Tibial artery (tissue), 4 donors: ENCODE results near the gene NMU.
"Not testable (repeated sequence)": the region's sequence is repeated elsewhere in the genome, so short reads cannot be mapped to it uniquely, and the experiment has no call there.

Experiments used
- DNase-seq, 2 donors: peaks; one replicate each; pipeline ENCODE4 v3.0.0-alpha.2; 2019
- H3K27ac ChIP-seq, 2 donors: fragments of 200-600 bp; sonication (generic) in 1 of 2; 1 replicate in 1 of 2; 2 replicates in 1 of 2; pipeline ENCODE4 v1.5.1; 2018 to 2019; ENCODE audit warnings: mild to moderate bottlenecking in 1 of 2
- H3K27me3 ChIP-seq, 2 donors: fragments of 200-600 bp; sonication (generic) in 1 of 2; one replicate each; pipeline versions ENCODE4 v1.5.1 to v1.6.0; 2016 to 2019
- H3K36me3 ChIP-seq, 3 donors: fragments of 200-600 bp; sonication (generic) in 2 of 3; one replicate each; pipeline ENCODE4 v1.5.1; 2016 to 2019; ENCODE audit warnings: mild to moderate bottlenecking in 2 of 3
- H3K4me1 ChIP-seq, 4 donors: fragments of 200-600 bp; sonication (generic) in 2 of 4; 1 replicate in 3 of 4; 2 replicates in 1 of 4; pipeline ENCODE4 v1.5.1; 2016 to 2019
- H3K4me3 ChIP-seq, 2 donors: fragments of 200-600 bp; sonication (generic) in 1 of 2; 1 replicate in 1 of 2; 2 replicates in 1 of 2; pipeline ENCODE4 v1.5.1; 2018 to 2019; ENCODE audit warnings: mild to moderate bottlenecking in 2 of 2
- H3K9me3 ChIP-seq, 3 donors: fragments of 200-600 bp; sonication (generic) in 1 of 3; one replicate each; pipeline ENCODE4 v1.5.1; 2016 to 2019
- intact Hi-C: fragments of 100-400 bp; cut with DNase I; formaldehyde crosslinking; loops from one replicate; pipeline ENCODE4 v1.15.0; 2023; ENCODE audit warnings: low total_unique reads
- TF ChIP-seq, protein P1 (sequence below), 2 experiments: fragments of 200-600 bp in 1 of 2; fragments of 450-650 bp in 1 of 2; IDR thresholded peaks; one replicate each; pipeline ENCODE4 v1.5.1; 2017 to 2019; ENCODE audit warnings: antibody characterized with exemption in 2 of 2, mild to moderate bottlenecking in 1 of 2, moderate library complexity in 1 of 2

NMU gene

GRCh38 chr4:55554453-55555030 lies 81.6 kb downstream of the NMU start:
- no peaks in the 10 kb centered on the region for H3K9me3 ChIP-seq
- H3K4me1 ChIP-seq, result no peaks in the 10 kb centered on the region
- H3K27ac ChIP-seq, result no peak overlapping the region
- DNase-seq, result no peak
- no peaks in the 10 kb centered on the region for H3K36me3 ChIP-seq
- H3K27me3 ChIP-seq, result no peaks in the 10 kb centered on the region
- intact Hi-C loops, result no loop called here
- H3K4me3 ChIP-seq, result no peak overlapping the region
- TF ChIP-seq, protein P1, sequence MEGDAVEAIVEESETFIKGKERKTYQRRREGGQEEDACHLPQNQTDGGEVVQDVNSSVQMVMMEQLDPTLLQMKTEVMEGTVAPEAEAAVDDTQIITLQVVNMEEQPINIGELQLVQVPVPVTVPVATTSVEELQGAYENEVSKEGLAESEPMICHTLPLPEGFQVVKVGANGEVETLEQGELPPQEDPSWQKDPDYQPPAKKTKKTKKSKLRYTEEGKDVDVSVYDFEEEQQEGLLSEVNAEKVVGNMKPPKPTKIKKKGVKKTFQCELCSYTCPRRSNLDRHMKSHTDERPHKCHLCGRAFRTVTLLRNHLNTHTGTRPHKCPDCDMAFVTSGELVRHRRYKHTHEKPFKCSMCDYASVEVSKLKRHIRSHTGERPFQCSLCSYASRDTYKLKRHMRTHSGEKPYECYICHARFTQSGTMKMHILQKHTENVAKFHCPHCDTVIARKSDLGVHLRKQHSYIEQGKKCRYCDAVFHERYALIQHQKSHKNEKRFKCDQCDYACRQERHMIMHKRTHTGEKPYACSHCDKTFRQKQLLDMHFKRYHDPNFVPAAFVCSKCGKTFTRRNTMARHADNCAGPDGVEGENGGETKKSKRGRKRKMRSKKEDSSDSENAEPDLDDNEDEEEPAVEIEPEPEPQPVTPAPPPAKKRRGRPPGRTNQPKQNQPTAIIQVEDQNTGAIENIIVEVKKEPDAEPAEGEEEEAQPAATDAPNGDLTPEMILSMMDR (IDR thresholded peaks at IDR 0.05), result peak; percentile 38 to 41

- no peaks in the 10 kb centered on the region for H3K36me3 ChIP-seq
- H3K9me3 ChIP-seq, result no peaks in the 10 kb centered on the region
- peak in 1 of 2 donors; percentile 25 for DNase-seq
- TF ChIP-seq, protein P1 (IDR thresholded peaks at IDR 0.05), result no peak
- H3K4me1 ChIP-seq, result no peaks in the 10 kb centered on the region
- H3K27me3 ChIP-seq, result no peaks in the 10 kb centered on the region
- intact Hi-C loops, result no loop called here
- peak overlapping the region; percentile 24 to 41 for H3K4me3 ChIP-seq
- H3K27ac ChIP-seq, result peak overlapping the region in 1 of 2 donors; percentile 21
Measured at GRCh38 chr4:55553441-55554201, 82.5 kb downstream of the NMU start.

DNA sequence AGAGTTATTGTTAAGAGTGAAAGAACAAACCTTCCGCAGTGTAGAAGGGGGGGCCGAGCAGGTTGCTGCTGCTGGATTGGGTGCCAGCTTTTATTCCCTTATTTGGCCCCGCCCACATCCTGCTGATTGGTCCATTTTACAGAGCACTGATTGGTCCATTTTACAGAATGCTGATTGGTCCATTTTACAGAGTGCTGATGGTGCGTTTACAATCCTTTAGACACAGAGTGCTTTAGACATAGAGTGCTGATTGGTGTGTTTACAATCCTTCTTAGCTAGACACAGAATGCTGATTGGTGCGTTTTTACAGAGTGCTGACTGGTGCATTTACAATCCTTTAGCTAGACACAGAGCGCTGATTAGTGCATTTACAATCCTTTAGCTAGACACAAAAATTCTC lies 84.1 kb downstream of the NMU start:
- H3K4me3 ChIP-seq, H3K36me3 ChIP-seq: not testable (repeated sequence)

GRCh38 chr4:55549888-55550287 lies 86.2 kb downstream of the NMU start:
- TF ChIP-seq, protein P1 (IDR thresholded peaks at IDR 0.05), result no peak
- Histone ChIP-seq H3K27ac (no peak overlapping the region), H3K4me3 (no peak overlapping the region), H3K36me3 (no peaks in the 10 kb centered on the region), H3K4me1 (peaks cover 0 to 12% (median 4%) of the 10 kb centered on the region in 4 donors), H3K27me3 (no peaks in the 10 kb centered on the region), H3K9me3 (no peaks in the 10 kb centered on the region)
- intact Hi-C loops, result loop anchor here (5.0 kb wide), 3 partner anchors 153 to 302 kb away; partner anchors contain the start of genes EXOC1, SRD5A3 and TMEM165
- DNase-seq, result no peak

More for the DNA sequence above, 84.1 kb downstream of the NMU start:
- intact Hi-C loops, H3K27me3 ChIP-seq, H3K27ac ChIP-seq, DNase-seq, H3K9me3 ChIP-seq, H3K4me1 ChIP-seq: not testable (repeated sequence)

DNA sequence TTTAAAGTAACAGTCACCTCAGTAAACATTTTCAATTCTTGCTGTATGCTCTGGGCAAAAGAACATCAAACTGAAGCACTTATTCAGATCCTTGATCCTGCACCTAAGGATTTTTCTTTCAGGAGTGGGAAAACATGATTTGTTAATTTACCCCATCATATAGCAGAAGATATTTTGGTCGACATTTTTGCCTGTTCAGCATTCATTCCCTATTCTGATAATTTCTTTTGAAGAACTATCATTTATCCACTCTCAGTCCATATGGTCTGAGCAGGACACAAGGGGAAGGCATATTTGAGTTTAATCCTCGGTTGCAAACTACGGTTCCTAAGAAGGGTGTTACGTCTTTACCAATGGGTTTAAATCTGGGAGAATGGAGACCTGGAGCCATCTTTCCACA lies 88.2 kb downstream of the NMU start:
- Histone ChIP-seq H3K9me3 (no peaks in the 10 kb centered on the region), H3K27ac (peak overlapping the region; percentile 88 to 100), H3K4me1 (peaks cover 0 to 19% (median 6%) of the 10 kb centered on the region in 4 donors), H3K27me3 (no peaks in the 10 kb centered on the region), H3K4me3 (peak overlapping the region; percentile 61 to 98), H3K36me3 (no peaks in the 10 kb centered on the region)
- intact Hi-C loops, result loop anchor here (5.0 kb wide), 3 partner anchors 151 to 304 kb away; partner anchors contain the start of genes EXOC1, SRD5A3 and TMEM165
- TF ChIP-seq, protein P1 (IDR thresholded peaks at IDR 0.05), result no peak
- DNase-seq, result no peak

GRCh38 chr4:55547466-55547770 lies 88.7 kb downstream of the NMU start:
- DNase-seq, result no peak
- TF ChIP-seq, protein P1 (IDR thresholded peaks at IDR 0.05), result no peak
- intact Hi-C loops, result loop anchor here (5.0 kb wide), 3 partner anchors 150 to 305 kb away; partner anchors contain the start of genes EXOC1, SRD5A3 and TMEM165
- peak overlapping the region; percentile 88 to 100 for H3K27ac ChIP-seq
- peak overlapping the region; percentile 61 to 98 for H3K4me3 ChIP-seq
- H3K4me1 ChIP-seq, result peaks cover 0 to 19% (median 6%) of the 10 kb centered on the region in 4 donors
- H3K9me3 ChIP-seq, result no peaks in the 10 kb centered on the region
- H3K36me3 ChIP-seq, result no peaks in the 10 kb centered on the region
- no peaks in the 10 kb centered on the region for H3K27me3 ChIP-seq
